ENCODE measurements around the gene NEK8.
A peak's percentile ranks its signal among the peaks of the same experiment; 100 is the strongest.
"Not testable (repeated sequence)": the region's sequence is repeated elsewhere in the genome, so short reads cannot be mapped to it uniquely, and the experiment has no call there.

The NEK8 gene

GRCh38 chr17:28710861-28711722 is 17.5 kb upstream of the NEK8 start:
- DNase-seq (ENCODE audit: low read depth in 3 of 3), result peak; percentile 80 to 92 (median 89)

- DNase-seq (ENCODE audit: low read depth in 3 of 3), result no peak
These were observed 16.9 kb upstream of the NEK8 start, which contains the start of gene PROCA1 for GRCh38 chr17:28711723-28712031. TSS of gene PROCA1 (minus strand) at chr17:28711888. CDS start at chr17:28711660, 228 bp downstream.

DNA sequence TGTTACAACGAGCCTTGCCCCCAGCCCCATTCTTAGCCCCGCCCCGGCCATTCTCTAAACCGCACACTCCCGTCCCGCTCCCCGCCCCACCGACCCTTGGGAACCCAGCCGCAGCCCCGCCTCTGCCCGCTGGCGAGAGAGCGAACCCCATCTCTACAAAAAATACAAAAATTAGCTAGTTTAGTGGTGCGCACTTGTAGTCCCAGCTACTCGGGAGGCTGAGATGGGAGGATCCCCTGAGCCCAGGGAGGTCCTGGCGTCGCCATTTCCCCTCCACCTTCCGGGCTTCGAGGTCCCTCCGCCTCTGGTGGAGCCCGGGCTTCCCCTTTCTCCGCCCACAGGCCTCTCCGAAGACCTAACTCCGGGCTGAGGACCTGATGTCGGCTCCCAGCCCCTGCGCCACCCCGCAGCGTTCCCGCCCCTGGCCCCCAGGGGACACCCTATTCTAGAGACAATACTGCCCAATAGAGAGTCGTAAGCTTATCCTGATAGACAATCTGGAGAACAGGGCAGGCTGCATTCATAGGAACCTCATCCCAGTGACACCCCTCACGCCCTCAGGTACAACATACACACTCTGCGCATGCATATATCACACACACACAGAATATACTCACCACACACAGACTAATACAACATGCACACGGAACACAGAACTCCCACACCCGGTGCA is 16.4 kb upstream of the NEK8 start:
- peak in 1 of 3 experiments; percentile 73 for DNase-seq (ENCODE audit: low read depth in 3 of 3)

DNA sequence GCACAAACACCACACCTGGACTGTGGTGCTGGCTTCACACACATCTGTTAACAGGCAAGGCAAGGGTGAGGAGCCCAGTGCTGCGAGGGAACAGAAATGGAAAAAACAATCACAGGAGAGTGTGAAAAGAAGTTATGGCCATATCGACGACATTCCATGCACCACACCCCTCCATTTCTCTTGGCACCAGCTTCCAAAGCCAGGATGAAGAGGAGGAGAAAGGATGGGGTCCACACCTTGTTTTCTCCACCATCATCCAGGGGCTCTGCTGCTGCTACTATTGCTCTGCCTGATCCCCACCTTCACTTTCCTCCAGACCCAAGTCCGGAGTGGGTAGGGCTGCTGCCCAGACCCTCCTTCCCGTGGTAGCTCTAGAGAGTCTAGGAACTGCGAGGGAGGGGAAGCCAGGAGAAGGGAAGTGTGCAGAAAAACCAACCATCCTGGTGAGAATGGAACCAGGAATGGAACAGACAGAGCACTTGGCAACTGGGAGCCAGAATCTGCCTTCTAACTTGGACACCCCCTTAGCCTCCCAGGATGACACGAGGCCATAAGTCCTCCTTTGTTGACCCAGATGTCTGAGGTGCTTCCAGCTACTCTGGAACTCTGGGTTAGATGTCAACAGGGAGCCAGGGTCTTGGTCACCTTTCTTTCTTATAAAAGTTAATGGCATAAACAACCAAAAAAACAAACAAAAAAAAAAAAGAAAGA is 15.7 kb upstream of the NEK8 start:
- DNase-seq (ENCODE audit: low read depth in 3 of 3), result no peak

DNA sequence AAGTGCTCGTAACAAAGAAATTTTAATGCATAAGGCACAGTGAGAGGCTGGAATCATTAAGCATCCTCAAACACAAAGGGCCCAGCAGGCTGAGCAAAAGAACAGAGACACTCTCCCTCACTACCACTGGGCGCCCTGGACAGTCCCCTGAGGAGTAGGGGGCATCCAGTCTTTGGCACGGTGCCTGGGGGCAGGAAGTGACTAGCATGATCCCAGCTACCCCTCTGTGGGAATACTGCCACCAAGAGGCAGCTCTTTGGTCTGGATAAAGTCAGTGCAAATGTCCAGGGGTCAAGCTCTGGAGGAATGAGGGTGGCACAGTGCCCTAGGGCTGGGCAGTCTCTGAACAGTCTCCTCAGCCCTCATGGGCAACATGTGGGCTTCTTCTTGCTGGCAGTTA is 14.3 kb upstream of the NEK8 start:
- DNase-seq (ENCODE audit: low read depth in 3 of 3), result no peak

DNA sequence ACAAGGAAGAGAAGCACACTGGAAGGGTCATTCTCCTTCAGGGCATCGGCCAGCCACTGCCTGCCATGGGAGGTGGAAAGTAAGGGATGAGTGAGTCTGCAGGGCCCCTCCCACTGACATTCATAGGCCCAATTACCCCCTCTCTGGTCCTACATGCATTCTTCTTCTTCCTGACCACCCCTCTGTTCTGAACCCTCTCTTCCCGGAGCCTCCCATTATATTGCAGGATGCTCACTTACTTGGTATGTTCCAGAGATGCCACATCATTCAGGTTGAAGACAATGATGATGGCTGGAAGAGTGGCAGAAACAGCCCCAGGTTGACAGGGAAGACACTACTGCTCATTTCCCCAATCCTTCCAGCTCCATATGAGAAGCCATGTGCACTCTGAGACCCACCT is 13.4 kb upstream of the NEK8 start:
- no peak for DNase-seq (ENCODE audit: low read depth in 3 of 3)

GRCh38 chr17:28716740-28717577 is 11.6 kb upstream of the NEK8 start:
- no peak for DNase-seq (ENCODE audit: low read depth in 3 of 3)

GRCh38 chr17:28717578-28718332 is 10.8 kb upstream of the NEK8 start, which contains the start of gene RAB34:
TSS of gene RAB34 (minus strand) at chr17:28717868. CDS start at chr17:28717266, 602 bp downstream.
- peak in 1 of 3 experiments; percentile 46 for DNase-seq (ENCODE audit: low read depth in 3 of 3)

GRCh38 chr17:28718333-28719020 is 10.1 kb upstream of the NEK8 start:
- no peak for DNase-seq (ENCODE audit: low read depth in 3 of 3)

DNA sequence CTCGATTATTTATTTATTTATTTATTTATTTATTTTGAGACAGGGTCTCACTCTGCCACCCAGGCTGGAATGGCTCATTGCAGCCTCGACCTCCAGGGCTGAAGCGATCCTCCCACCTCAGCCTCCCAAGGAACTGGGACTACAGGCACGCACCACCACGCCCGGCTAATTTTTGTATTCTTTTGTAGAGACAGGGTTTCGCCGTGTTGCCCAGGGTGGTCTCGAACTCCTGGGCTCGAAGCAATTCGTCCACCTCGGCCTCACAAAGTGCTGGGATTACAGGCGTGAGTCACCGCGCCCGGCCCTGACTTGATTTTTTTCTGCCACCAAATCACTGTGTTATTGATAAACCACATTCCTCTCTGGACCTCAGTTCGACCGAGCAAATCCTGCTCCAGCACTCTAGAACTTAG is 9.6 kb upstream of the NEK8 start:
- no peak for DNase-seq (ENCODE audit: low read depth in 3 of 3)

- peak in 1 of 3 experiments; percentile 45 for DNase-seq (ENCODE audit: low read depth in 3 of 3)
These were observed 8.2 kb upstream of the NEK8 start for GRCh38 chr17:28720247-28720996.

DNA sequence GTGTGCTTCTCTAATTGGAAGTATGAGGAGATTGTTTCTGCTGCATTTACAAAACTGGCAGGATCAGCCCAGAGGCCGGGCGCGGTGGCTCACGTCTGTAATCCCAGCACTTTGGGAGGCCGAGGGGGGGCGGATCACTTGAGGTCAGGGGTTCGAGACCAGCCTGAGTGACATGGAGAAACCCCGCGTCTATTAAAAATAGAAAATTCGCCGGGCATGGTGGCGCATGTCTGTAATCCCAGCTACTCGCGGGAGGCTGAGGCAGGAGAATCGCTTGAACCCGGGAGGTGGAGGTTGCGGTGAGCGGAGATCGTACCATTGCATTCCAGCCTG is 7.6 kb upstream of the NEK8 start:
- not testable (repeated sequence) for DNase-seq (ENCODE audit: low read depth in 3 of 3)

GRCh38 chr17:28722417-28723158 is 6.0 kb upstream of the NEK8 start:
- DNase-seq (ENCODE audit: low read depth in 3 of 3), result no peak

DNA sequence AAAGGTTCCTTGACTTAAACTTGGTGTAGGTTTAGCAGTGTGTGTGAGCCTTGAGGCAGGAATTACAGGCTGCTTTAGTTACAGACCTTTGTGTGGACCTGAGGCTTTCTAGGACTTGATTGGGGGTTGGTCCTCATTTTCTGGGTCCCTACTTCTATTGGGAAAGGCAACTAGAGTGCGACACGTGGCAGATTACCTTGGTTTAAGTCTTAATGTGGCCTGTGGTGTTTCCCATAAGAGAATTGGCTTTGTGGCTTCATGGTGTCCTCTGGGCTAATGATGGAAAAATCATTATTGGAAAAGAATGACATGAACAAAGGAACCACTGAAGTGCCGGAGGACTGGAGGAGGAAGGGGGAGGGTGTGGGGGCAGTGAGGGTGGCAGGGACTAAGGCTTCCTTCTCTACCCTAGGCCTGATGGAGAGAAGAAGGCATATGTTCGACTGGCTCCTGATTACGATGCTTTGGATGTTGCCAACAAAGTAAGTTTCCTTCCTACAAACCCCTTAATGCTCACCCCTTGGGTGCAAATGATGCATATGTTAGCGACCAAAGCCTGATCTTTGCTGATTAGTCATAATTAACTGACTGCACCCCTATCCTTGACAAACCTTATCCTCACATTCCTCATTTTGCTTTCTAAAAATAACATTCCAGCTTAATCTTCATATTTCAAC is 5.3 kb upstream of the NEK8 start:
- DNase-seq (ENCODE audit: low read depth in 3 of 3), result no peak

- DNase-seq (ENCODE audit: low read depth in 3 of 3), result not testable (repeated sequence)
These were observed 4.6 kb upstream of the NEK8 start for GRCh38 chr17:28723836-28724499.

DNA sequence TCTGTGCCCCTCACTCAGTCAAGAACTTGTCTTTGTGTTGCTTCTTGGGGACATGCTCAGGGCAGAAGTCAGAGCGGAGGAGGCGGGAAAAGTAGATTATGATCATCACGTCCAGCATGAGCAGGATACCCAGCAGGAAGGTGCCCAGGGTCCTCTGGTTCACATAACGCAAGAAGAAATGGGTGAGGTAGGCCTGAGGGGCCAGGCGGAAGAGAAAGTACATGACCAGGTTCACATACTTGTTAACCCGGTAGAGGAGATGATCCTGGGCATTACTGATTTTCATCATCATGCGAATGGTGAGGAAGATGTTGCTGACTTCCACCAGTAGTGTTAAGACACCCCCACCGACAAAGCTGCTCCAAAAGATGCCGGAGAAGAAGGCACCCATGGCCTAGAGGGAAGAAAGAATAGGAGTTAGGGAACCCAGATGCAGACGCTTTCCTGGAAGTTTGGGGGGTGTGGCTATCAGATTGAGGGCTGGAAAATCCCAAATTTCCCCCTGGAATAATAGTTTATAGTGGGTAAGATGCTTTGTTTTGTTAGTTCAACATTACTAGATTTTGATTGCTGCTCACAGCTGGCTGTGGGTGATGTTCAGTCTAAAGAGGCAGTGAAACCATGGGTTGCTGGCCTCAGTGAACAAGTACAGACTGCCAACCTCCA is 4.0 kb upstream of the NEK8 start:
- no peak for DNase-seq (ENCODE audit: low read depth in 3 of 3)

- DNase-seq (ENCODE audit: low read depth in 3 of 3), result peak in 1 of 3 experiments; percentile 32
These were observed 3.4 kb upstream of the NEK8 start for GRCh38 chr17:28725166-28725659.

Measured in stimulated activated CD4-positive, alpha-beta T cell treated with anti-CD3 and anti-CD28 coated beads, TNF-alpha, amount 100 ng/mL, for 24 hours (primary cell).